ENCODE data around the gene LEMD2.
"Not testable (repeated sequence)": the region's sequence is repeated elsewhere in the genome, so short reads cannot be mapped to it uniquely, and the experiment has no call there.

LEMD2 gene

DNA sequence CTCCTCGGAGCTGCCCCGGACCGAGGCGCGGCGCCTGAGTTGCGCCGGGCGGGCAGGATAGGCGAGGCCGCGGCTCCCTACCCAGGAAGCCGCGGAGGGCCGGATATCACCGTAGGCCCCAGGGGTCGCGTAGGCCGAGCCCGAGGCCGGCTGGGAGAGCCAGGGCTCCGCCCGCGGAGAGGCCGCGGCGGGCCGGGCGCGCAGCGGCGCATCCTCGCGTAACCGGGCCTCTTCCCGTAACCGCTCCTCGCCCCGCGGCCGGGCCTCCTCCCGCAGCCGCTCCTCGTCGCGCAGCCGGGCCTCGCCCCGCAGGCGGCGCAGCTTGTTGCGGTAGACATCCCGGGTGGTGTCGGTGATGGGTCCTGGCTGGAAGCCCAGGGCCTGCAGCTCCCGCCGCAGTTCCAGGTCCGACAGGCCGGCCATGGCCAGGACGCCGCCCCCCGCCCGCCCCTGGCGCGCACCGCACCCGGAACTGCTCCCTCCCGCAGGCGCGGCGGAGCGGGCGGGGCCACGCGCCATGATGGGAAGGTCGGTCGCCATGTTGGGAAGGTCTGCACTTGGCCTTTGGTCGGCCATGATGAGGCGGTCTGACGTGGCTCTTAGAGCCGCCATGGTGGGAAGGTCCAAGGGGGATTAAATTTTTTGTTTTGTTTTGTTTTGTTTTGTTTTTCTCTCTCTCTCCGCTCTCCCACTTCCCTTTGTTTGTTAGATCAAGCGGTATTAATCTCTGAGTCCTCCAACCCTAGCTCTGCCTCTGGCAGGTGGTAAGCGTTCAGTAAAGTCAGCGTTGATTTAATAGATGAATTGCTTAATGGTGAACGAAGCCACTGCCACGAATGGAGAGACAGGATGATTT is at the start of gene LEMD2:
Gene LEMD2, minus strand, starts transcription at position 437 of the 856 bp plus-strand sequence. Its CDS starts 14 bp downstream, at position 423.
- peak; percentile 92 for DNase-seq

DNA sequence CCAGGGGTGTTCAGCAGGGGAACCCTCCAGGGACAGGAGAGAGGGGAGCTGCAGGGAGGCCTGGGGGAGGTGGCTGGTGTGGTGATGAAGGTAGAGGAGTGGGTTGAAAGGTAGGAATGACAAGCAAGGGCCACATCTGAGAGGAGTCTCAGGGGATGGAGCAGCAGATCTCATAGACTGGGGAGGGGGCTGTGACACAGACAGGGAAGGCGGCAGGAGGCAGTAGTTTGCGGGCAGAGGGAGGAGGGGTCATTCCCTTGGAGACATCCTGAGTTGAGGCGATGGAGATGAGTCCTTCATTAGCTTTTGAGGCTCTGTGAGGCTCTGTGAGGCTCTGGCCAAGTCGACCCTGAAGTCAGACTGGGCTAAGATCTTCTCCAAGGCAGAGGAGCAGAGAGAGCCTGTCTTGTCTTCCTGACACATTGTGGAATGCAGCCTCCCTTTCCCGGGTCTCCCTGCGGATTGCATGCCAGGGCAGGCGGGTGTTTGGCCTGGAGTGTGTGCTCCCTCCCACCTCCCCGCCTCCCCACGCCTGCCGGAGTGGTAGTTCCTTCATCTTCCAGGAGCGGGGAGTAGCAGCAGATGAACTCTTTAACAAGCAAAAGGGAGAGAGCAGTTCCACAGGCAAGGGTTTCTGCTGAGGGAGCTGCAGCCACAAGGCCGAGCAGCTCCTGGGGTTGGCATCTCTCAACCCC is 49.2 kb upstream of the LEMD2 start:
- no peak for DNase-seq

DNA sequence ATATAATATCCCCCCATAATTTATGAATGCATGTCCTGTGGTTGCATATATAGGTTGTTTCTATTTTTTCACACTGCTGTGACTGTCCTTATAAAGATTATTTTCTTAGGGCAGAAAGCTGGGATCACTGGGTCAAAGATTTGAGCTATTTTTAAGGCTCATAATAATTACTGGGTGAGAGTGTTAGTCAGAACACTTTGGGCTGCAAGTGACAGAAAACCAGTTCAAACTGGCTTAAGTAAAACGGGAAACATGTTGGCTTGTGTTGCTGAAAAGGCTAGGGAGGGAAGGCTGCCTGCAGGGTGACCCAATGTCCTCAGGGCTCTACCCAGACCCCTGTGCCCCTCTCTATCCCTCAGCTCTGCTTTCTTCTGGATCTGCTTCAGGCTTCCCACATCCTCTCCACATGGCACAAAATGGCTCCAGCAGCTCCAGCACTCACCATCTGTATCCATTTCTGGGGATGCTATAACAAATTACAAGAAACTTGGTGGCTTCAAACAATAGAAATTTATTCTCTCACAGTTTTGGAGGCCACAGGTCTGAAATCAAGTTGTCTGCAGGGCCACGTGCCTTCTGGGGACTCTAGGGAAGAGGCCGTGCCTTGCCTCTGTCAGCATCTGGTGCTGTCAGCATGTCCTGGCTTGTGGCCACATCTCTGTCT is 48.0 kb upstream of the LEMD2 start:
- no peak for DNase-seq

DNA sequence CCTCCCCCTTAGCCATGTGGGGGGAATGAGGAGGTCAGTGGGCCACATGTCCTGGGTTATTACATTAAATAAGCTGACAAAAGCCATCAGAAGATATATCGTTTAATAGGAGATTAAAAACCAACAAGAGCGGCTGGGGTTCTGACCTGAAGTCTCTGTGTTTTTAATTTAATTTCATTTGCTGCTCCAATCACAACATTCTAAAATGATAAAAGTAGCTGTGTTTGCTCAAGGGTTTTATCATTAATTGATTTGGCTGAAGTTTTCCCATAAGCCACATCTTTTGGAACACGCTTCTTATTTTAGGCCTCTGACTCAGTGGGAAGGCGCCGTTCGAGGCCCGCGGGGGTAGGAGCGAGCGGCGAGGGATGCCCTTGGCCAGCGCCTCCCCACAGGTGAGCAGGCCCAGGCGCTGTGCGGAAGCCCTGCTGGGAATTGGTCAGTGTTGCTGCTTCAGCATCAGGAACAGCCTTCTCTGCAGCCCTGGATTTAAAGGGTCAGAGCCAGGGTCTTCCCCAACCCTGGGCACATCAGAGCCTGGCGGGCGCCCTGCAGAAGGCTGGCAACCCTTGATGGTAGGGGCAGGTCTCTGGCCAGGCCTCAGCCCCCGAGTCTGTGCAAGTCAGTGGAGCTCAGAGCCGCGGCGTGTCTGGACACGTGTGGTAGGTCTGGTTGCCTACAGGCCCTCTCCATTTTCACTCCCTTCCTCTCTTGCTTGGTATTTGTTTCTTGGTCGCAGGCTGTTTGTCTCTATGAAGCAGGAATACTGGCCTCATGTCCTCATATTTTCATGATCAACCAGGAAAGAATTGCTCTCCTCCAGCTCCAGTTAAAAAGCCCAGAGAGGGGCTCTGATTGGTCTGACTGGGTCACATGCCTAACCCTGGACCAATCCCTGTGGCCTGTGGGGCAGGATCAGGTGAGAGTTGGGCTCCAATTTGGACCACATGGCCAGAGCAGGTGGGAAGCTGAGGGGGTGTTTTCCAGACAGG is 45.8 kb upstream of the LEMD2 start:
- no peak for DNase-seq

DNA sequence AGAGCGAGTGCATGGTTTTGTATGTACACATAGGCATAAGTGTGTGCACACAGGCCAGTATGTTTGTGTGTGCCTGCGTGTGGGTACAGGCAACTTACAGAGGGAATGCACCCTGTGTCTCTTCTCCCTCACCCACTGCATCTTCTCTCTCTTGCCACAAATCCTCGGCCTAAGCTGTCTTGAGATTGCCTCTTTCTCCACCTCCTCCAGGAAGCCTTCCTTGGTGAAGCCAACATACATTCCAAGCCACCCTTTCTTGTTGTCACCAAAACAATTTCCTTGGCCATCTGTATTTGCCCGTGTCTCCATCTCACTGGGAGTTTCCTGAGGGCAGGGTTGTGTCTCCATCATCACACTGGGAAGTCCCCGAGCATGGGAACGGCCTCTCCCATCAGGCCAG is 44.7 kb upstream of the LEMD2 start:
- DNase-seq, result no peak

DNA sequence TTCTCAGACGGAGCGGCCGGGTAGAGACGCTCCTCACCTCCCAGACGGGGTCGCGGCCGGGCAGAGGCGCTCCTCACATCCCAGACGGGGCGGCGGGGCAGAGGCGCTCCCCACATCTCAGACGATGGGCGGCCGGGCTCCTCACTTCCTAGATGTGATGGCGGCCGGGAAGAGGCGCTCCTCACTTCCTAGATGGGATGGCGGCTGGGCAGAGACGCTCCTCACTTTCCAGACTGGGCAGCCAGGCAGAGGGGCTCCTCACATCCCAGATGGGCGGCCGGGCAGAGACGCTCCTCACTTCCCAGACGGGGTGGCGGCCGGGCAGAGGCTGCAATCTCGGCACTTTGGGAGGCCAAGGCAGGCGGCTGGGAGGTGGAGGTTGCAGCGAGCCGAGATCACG is 43.9 kb upstream of the LEMD2 start:
- DNase-seq, result not testable (repeated sequence)

DNA sequence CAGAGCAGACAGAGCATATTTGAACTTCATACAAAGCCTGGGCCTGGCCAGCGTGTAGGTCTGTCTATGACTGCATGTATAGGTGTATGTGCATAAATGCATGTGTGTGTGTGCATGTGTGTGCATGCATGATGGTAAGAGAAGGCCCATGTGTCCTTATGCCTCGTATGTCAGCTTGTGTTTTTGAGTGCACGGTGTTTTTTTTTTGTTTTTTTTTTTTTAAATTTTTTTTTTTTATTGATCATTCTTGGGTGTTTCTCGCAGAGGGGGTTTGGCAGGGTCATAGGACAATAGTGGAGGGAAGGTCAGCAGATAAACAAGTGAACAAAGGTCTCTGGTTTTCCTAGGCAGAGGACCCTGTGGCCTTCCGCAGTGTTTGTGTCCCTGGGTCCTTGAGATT is 42.8 kb upstream of the LEMD2 start:
- DNase-seq, result not testable (repeated sequence)

DNA sequence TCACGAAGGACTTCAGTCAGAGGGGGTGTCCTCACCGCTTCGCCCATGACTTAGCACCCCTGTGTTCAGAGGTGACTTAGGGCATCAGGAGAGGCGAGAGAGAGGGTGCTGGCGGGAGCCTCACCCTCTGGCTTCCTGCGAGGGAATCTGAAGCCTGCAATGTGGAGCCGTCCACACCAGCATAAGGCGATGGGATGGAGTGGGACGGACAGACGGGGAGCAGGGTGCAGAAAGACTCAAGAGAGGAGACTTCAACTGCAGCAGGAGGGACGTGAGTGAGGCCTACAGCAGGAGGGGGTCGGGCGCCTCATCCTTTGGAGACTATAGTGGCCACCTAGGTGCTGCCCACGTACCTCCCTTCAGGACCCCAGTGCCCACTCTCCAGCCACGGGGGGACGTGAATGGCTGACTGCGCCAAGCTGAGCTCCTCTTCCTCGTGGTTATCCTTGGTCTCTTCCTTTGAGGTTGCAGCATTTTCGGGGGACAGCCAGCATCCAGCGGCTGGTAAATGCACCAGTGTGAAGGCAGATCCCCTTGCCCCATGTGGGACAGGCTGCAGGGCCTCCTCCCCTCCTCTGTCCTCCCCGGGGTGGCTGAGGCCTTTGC is 41.8 kb upstream of the LEMD2 start:
- DNase-seq, result no peak

DNA sequence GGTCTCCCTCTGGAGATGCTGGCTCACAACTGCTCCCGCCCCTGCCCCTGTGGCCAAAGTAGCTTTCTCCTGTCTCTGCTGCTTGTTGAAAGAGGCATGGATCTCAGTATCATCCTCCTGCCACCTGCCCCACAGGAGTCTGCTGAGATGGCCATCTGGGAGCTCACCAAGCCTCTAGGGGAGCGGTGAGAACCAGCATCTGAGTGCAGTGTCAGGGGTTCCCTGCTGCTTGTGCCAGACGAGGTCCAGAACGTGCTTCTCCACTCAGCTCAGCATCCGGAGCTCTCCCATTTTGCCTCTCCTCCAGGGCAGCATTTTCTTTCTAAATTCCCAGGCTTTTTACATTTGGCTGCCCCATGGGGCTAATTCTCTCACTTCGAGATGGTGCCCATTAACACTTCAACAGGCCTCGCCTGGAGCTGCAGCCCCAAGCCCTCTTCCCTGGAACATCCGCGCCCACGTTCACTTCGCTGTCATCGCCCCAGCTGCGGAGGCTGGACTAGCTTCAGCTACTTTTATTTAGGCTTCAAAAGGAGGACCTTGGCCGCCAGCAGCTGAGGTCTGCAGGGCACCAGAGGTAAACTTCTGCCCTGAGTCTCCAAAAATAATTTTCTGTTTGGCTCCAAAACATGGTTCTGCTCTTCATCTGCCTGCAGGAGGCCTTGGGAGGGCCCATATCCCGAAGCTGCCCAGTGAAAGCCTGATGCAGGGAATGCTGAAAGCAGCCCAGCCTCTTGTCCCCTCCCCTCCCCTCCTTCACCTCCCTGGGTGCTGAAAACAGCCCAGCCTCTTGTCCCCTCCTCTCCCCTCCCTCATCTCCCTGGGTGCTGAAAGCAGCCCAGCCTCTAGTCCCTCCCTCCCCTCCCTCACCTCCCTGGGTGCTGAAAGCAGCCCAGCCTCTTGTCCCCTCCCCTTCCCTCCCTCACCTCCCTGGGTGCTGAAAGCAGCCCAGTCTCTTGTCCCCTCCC is 40.1 kb upstream of the LEMD2 start:
- no peak for DNase-seq

DNA sequence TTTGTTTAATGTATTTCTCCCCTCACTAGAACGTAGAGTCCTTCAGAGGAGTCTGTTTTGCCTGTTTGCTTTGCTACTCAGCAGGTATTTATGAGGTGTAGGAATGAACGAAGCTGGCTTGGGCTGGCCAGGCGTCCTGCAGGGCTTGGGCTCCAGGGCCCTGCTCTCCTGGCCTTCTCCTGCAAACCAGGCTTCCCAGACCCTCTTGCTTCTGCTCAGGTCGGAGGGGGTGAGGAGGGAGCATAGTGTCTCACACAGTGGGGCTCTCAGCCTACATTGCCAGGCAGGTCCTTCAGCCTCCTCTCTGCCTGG is 39.5 kb upstream of the LEMD2 start:
- peak; percentile 33 for DNase-seq

DNA sequence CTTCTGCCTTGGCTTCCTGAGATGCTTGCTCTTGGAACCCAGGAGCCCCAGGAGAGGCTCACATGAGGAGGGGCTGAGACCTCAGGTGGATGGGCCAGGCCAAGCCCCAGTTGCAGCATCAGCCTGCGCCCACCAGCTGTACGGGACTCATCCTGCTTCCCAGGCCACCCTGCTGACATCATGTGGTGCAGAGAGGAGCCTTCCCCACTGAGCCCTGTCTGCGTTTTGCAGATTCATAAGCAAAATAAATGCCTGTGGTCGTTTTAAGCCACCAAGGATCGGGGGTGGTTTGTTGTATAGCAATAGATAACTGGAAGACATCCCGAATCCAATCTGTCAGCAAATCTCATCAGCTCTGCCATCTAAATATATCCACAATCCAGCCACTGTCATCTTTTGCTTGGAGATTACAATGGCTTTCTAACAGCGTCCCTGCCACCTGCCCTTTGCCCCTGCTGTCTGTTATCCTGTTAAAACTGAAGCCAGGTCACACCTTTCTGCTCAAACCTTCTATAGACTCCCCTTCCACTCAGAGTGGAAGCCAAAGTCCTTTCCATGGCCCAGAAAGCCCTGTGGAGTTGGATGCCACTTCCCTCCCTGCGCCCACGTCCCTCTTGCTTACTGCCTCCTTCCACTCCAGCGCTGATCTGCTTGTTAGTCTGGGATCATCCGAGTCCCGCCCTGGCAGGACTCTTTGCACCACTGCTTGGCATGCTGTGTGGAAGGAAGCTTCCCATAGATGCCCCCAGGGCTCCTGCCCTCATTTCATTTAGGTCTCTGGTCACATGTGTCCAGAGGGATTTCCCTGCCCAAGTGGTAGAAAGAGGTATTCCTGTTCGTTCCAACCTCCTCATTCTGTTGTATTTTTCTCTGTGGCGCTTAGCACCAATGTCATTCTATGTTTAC is 38.9 kb upstream of the LEMD2 start:
- peak; percentile 33 for DNase-seq

DNA sequence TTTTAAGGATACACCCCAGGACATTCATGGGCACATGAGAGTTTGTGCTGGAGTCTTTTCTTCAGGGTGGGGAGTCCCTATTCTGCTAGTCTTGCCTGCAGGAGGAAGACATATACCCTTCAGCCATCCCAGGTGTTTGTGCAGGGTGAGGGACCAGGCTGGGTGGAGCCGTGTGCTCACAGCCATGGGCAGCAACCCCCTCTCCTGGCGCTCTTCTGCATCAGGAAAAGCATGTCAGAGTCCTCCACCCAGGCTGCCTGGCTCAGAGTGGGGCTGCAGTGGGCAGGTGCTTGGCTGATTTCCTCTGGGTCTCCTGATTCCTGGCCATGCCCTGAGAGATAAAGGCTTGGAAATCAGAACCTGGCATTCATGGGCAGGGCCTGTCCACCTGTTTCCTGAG is 37.6 kb upstream of the LEMD2 start:
- DNase-seq, result peak; percentile 28

DNA sequence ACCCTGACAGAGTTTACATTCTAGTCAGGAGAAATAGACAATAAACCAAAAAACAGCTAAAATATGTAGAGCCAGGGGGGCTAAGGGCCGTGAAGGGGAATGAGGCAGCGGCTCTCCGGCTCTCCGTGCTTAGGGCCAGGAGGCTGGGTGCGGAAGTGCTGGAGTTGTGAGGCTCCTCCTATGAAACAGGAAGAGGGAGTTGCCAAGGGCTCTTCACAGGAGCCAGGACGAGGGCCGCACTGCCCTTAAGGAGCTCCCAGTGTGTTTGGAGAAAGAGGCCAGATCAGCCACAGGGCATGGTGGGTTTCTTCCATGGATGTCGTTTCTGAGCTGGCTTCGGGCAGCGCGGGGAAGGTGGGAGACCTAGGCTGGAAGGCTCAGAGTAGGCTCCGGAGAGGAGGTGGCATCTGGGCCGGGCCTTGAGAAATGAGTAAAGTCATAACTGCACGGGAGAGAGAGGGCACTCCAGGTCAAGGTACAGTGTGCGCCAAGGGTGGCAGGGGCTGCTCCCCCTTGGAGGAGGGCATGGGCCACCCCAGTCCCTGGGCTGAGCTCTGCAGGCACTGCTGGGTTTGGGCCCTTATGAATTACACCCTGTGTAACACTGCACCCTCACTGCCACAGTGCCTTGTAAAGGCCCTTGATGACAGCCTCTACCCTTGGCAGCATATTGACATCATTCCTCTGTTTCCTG is 35.7 kb upstream of the LEMD2 start:
- no peak for DNase-seq

DNA sequence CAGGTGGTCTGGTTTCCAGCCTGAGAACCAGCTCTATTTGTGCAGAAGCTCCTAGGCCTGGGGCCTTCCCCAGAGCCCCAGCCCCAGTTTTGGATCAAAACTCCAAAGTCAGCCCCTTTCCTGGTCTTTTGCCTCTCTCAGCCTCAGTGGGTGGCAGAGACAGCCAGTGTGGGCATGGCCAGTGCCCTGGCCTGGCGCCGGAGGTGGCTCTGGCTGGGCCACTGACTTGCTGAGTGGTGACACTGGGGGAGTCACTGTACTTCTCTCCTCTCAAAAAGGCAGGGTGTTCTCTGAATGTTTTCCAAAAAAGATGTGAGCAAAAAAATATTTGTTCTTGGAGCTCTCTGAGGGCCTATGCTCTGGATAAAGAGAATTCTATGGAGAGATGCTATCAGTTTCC is 34.9 kb upstream of the LEMD2 start:
- DNase-seq, result no peak

DNA sequence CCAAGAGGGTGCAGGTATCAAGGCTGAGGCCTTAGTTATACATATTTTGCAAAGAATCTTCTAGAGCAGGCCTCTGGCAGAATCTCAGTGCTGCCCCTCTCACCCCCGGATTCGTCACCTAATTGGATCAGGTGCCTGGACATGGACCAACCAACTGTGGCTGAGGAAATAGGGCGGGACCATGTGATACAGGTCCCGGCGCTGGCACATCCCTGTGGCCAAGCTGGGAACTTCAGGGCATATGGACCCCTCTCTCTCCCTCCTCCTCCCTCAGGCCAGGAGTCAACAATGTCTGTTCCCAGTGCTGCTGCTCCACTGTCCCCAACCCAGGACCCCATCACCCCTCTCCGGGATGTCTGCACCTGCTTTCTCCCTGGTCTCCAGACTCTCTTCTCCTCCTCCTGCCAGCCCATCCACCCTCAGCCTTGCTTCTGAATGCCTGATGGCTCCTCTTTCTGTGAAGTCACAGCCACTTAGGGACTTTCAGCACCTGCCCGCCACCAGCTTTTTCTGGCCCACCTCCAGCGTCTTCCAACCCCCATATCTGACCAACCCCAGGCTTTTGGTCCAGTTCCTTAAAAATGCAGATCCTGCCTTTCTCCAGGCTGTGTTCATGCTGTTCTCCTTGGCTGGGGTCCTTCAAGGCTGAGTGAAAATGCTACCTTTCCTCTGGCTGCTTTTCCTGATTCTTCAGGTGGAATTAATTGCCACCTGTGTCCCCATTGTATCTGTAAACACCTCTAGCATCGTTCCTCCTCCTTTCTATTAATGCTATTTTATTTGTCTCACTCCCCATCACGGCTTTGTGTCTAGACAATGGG is 33.9 kb upstream of the LEMD2 start:
- peak; percentile 81 for DNase-seq

DNA sequence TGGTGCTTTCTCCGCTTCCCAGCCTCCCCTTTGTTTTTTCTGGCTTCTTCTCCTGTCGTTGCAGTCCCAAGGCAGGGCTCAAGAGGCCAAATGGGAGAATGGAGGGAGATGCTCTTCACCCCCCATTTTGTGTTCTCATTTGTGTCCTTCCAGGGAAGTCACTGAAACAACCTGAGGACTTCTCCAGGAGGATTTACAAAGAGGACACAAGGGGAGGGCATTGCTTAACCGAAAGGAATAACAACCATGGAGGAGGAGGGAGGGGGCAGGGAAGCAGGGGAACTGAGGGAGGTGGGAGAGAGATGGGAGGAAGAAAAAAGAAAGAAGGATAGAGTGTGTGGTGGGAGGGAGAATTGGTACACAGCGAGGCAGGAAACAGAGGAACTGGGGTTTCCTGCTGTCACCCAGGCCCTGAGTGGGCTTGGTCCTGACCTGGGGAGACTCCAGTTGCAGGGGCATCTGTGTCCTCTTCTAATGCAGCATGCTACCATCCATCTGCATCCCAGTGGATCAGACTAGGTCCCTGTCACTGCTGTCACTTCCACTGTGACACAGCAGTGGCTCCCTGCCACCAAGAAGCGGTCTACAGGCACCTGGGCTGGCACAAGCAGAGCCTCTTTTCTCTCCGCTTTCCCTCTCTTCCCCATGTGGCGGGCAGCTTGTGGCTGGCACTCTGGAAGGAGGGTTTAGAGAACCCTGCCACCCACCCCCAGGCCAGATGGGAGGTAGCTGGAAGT is 32.0 kb upstream of the LEMD2 start:
- no peak for DNase-seq

DNA sequence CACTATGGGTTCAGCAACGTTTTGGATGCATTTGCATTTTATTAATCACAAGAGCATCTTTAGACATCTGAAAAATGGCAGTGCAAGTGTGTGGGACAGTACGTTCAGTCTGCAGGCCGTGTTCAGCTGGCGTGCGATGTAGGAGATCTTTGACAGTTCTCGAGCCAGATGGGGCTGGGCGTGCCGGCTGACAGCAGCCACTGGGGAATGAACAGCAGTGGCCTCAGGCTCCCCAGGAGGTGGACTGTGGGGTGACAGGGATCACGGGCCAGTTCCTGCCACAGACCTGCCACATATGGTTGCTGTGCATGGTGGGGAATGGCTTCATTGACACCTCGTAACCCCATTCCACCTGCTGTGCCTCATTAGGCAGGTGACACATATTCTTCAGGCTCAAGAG is 31.3 kb upstream of the LEMD2 start:
- no peak for DNase-seq

DNA sequence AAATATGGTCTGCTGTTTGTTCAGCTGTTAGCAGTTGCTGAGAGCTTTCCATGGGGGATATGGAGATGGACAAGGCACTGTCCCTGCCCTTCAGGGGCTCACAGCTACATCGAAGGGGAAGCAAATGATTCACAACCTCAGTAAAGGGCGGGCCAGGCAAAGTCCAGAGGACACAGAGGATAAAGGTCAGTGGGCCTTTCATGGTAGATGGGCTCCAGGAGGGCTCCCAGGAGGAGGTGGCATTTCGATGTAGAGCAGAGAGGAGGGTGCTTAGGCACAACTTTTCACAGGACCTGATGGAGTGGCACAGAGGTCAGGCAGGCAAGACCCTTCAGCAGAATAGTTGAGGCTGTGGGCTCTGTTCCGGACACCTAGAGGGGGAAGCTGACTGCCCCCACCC is 30.1 kb upstream of the LEMD2 start:
- no peak for DNase-seq
